GM10847 (cell line): ENCODE data around the gene UNC5A.

Experiments
- POLR2A ChIP-seq: IDR thresholded peaks from 2 replicates; pipeline ENCODE4 v1.6.1; 2011; ENCODE audit not compliant: insufficient read length; ENCODE audit errors: extremely low read depth

UNC5A gene

DNA sequence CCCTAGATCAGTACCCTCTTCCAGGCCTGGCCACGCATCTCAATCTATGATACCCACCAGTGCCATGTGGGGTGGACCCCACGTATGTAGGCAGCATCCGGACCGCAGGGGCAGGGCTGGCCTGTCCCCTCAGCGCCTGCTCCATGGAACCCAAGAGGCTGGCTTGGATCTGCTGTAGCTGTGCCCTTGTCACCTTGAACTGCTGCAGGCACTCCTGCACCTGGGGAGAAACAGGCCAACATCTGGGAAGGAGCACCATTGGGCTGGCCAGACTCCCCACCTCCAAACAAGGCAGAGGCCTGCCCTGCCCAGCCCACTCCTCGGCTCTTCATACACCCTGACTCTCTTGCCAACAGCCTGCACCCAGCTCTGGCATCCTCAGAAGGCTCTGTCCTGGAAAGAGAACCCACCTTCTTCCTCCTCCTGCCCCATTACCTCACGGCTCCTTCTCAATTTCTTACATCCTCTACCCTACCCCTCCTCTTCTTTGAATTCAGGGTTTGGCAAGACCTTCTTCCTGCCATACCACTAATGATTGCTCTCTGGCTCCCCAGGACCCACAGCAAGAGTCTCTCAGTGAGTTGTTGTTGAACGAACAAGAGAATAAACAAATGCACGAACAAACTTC is 81.1 kb downstream of the UNC5A start:
- TF ChIP-seq POLR2A, result no peak

DNA sequence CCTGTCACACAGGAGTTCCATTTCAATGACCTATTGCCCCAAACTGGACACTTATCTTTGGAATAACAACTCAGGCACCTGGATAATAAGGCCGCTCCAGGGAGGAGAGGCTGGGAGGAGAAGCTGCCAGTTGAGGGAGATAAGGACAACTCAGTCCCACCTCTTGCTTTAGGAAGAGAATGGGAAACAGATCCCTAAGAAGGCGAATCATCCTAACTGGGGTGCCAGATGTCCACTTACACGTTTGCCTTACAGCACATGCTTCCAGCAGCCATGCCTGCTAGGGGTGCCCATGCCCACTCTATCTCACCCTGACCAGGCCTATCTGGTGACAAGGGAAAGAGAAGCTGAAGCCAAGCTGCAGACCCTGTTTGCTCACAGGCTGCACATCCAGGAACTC is 82.3 kb downstream of the UNC5A start:
- no peak for TF ChIP-seq POLR2A

DNA sequence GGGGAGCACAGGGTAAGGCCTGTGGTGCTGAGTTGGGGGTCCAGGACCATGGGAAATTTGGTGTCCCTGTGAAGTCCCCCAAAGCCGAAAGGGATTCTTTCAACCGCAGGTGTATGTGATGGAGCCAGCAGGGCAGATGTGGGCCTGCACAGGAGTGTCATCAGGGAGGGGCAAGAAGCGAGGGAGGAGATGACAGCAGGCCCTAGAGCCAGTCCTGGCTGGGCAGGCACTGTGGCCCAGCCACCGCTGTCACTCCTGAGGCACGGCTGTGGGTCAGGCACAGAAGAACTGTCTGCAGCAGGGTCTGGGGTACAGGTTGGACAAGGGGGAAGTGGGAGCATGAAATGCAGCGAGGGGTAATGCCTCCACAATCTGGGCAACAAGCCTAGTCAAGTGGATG is 83.9 kb downstream of the UNC5A start:
- TF ChIP-seq POLR2A, result no peak

DNA sequence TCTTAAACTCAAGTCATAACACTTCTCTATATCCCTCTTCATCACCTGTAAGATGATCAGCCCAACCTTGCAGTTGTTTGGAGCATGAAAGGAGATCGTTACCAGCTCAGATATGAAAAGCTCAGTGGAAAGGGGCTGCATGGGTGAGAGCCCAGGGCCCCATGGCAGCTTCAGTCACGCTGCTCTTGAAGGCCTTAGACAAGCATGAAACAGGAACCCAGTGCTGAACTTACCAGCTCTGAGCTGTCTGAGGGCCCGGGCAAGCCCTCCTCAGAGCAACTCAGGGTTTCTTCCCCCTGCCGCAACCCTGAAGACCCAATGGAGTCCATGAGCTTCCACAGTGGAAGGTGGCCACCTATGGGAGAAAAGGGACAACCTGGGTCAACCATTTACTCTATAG is 85.5 kb downstream of the UNC5A start:
- TF ChIP-seq POLR2A, result no peak

DNA sequence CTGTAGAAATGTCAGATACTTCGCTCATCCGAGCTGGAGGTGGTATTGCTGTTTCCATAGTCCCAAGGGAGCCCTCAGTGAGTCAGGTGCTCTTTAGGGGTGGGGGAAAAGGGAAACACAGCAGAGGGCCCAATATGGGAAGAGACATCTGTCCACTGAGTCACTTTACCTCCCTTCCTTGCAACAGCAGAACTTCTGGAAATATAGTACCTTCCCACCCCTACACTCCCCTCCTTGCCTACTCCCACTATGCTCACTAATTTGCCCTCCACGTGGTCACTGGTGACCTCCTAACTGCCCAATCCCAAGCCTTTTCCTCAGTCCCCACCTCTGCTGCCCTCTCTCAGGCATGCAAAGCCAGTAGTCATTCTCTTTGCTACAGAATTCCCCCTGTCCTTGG is 86.9 kb downstream of the UNC5A start:
- no peak for TF ChIP-seq POLR2A

DNA sequence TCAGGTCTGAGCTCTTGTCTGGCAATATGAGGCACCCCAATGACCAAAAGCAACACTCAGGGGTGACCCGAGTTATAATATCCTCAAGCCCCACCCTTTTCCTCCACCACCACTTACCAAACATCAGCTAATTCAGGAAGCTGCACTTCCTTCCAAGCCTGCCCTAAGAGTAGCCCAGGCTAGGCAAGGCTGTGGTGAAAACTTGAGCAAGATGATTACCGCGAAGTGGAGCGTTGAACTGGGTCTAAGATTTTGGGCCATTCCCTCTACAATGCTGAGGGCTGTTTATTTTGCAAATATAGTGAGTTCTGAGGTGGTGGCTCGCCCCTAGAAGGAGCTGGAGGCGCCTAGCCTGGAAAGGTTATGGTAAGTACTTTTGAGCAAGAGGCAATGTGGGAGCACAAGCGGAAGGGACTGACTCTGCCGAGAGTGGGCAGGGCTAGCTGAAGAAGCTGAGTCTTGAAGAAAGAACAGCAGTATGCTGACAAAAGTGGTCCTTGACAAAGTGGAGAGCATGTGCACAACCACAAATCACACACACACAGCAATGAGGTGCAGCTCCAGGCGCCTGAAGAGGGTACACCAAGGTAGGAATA is 89.0 kb downstream of the UNC5A start, which contains the start of gene HK3:
Gene HK3 (minus strand): TSS at position 51 of the 596 bp plus-strand sequence. CDS start 3,187 bp downstream, outside the sequence.
- TF ChIP-seq POLR2A, result no peak

DNA sequence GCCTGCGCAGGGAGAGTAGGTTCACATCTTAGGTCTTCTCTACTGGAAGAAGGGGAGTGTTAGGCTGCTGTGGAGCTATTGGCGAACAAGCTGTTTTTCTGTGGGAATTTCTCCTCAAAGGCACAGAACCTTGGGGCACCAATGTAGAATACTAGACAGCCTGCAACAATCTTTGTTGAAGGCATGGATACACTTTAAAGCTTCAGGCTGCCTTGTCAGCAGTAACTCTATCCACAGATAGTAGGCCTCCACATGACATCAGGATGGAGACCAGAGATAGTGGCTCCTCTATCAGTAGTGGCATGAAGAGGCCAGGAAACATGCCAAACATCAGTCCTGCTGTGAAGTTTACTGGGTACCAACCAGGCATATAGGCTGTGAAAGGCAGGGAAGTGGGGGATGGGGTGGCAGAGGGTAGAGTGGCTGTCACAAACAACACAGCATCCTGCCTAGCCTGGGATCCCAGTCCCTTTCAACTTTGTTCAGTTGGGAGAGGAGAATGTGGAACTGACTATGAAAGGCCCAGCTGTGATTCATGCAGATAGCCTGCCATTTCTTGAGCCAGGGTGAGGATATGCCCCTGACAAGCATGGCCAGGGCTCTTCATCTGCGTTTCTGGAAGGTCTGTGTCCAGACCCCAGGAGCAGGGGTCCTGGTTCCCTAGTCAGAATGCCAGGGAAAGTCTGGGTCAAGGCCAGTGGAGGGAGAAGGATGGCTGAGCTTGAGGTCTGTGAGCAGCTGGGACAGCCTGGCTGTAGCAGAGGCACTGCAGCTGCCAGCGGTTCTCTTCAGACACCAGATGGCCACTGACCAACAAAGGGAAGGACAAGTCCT is 89.8 kb downstream of the UNC5A start:
- no peak for TF ChIP-seq POLR2A

DNA sequence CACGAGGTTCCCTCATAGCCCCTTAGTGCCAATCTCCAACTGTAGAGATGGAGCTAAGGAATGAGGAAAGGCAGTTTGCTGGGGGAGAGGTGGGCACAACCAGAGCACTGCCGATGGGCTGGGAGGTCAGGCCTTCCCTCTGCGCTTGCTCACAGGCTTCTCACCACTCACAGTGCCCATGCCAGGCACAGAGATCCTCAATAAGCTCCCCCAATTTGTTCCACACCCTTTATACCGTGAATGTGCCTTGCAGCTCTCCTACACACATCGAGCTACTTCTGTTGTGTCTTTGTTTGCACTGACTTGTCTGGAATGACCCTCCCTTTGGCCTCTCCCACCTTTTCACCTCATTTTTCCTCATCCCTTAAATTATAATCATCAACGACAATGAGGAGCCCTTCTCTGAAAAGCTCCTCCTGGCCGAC is 90.4 kb downstream of the UNC5A start:
- no peak for TF ChIP-seq POLR2A

DNA sequence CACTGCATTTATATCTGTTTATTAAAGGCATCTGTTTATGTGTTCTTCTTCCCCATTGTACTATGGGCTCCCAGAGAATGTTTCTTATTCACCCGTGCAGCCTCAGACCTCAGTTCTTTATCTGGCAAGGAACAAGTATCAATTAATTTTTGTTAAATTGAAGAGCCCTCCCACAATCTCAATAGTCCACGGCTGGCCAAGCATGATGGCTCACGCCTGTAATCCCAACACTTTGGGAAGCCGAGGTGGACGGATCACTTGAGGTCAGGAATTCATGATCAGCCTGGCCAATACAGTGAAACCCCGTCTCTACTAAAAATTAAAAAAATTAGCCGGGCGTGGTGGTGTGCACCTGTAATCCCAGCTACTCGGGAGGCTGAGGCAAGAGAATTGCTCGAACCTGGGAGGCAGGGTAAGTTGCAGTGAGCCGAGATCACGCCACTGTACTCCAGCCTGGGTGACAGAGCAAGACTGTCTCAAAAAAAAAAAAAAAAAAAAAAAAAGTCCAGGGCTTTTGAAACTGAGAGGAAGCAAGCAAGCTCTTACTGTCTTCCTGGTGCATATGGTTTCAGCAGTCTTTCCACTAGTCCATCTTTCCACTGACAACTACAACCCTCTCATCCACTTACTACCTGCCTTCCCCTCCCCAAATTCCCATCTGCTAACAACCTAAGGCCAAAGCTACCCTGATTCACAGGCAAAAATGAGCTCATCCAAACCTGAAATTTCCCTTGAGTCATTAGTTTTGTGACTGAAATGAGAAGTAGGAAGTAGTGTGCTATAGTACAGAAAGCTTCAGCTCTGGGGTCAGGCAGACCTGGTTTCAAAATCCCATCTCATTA is 91.1 kb downstream of the UNC5A start:
- TF ChIP-seq POLR2A, result no peak

DNA sequence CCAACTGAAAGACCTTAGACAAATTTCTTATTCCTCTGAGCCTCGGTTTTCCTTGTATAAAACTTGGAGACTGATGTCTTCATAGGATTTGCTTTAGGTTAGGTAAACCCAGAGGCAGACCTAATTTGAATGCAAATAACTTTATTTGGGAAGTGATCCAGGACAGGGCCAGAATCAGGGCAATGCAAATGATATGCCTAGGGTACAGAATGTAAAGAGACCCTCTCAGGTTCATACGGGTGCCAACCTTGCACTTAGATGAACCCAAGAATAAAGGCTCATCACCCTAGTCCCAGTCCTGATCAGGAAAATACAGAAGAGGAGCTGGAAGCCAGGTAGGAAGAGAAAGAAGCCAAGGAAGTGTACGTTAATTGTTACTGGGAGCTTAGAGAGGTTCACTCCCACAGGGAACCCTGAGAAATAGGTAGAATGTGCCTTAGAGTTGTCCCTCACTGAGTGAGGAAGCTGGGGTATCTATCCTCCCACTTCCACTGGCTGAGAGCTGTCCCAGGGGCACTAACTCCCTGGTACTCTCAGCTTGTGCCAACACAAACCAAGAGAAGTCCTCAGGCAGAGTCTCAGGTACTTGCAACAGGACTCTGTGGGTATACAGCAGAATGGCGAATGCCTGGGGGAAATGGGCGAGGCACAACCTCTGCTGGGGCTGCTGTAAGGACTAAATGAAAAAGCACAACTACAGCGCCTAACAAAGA is 91.9 kb downstream of the UNC5A start:
- no peak for TF ChIP-seq POLR2A

DNA sequence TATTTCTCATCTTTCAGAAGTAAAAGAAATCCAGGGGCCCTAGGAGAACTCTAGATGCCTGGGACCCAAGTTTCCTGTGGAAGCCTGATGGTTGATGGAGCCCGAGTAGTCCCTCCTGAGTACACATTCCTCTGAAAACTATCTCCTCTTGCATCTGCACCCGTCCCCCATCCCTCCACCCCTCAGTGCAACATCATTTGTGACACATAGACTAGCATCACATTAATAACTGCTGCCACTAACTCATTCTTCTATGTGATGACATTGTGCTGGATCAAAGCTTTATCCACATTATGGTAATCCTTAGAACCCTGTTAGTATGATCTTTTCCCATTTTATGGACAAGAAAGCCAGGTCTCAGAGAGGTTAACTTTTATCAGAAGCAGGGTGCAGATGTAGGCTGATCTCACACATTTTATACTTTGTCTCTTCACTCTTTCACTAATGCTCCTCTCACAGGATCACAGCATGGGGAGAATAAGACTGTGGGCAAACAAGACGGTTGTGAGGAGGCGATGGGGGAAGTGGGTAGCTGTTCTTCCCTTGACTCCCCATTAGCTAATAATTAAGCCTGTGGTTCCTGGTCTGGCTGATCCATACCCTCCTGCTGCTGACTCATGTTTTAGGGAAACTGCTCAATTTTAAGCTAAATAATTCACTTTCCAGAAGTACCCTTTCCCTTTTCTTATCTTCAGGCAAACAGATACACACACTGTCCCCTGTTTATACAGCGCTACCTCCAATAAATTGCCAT is 92.7 kb downstream of the UNC5A start:
- TF ChIP-seq POLR2A, result no peak

DNA sequence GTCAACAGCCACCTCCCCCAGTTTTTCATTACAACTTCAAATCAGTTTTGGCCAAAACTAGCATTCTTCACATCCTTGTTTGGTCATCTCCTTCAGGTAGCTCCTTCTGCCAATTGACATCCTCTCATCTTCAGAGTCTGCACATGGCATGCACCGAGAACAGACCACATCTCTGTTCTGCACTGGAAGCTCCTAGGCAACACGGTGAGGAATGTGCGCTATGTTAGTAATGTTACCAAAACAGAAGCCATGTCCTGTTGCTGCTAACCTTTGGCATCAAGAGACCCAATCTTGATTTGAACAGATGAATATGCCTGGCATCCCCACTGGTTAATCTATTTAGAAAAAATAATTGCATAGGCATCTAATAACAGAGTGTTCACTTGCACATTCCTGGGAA is 93.9 kb downstream of the UNC5A start:
- TF ChIP-seq POLR2A, result no peak

DNA sequence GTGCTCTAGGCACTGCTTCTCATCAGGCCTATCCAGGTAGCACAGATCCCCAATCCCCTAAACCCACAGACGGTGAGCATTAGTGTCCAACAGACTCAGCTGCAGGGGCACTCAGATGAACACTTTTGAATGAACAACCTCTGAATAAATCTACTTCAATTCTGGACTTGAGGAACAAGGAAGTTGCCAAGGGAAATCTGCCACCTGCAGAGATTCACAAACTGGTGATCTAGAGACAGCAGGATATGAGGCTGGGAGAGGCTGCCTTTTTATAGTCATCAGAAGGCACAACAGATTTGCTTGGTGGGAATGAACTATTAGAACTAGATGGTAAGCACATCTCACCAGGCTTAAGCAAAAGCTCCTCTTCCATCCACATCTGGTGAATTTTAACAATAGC is 95.8 kb downstream of the UNC5A start:
- TF ChIP-seq POLR2A, result no peak

DNA sequence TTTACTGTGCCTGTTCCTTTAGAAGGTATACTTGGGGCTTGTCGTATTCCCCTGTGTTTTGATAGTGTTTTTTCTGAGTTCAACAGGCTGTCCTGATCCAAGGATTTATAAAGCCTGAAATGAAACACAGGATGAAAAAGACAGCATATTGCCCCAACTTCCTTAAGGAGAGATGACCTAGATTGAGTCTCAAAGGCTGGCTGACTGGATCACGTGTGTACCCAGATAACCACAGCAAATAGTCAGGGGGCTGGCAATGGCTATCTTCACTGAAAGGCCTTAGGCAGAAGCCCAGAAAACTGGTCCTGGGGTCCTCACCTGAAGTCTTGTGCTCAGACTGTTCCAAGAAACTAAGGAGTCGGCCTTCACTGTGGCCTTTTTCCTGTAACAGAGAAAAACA is 96.4 kb downstream of the UNC5A start:
- TF ChIP-seq POLR2A, result no peak
